HG03558 (cell line): ENCODE measurements around the gene MMP21.

Experiments used
- ATAC-seq: cut with Tn5 transposase; IDR thresholded peaks from one replicate; pipeline ENCODE4 v1.9.1; 2021; ENCODE audit warnings: moderate number of reproducible peaks; ENCODE audit not compliant: unreplicated experiment; ENCODE audit errors: extremely low read depth

Gene MMP21

GRCh38 chr10:125775491-125776106 lies at the start of gene MMP21:
Gene MMP21, minus strand, starts transcription at chr10:125775821. Its CDS starts 0 bp downstream, at chr10:125775821.
- ATAC-seq: no peak

- no peak for ATAC-seq
Observed at GRCh38 chr10:125824736-125825135, 49.1 kb upstream of the MMP21 start.

- ATAC-seq: no peak
Observed at GRCh38 chr10:125823663-125824251, 48.1 kb upstream of the MMP21 start.

- peak; percentile 57 for ATAC-seq
Observed at GRCh38 chr10:125822878-125823662, 47.4 kb upstream of the MMP21 start, which contains the start of the genes BCCIP and UROS. Gene BCCIP, plus strand, starts transcription at chr10:125823546. Its CDS starts 12 bp downstream, at chr10:125823558. Gene UROS, minus strand, starts transcription at chr10:125823258. Its CDS starts 6,759 bp downstream, at chr10:125816499.

- ATAC-seq: no peak
Observed at GRCh38 chr10:125820701-125821100, 45.1 kb upstream of the MMP21 start.

GRCh38 chr10:125817337-125817946 lies 41.8 kb upstream of the MMP21 start:
- no peak for ATAC-seq

GRCh38 chr10:125816548-125816947 lies 40.9 kb upstream of the MMP21 start:
- no peak for ATAC-seq

GRCh38 chr10:125815764-125816163 lies 40.1 kb upstream of the MMP21 start:
- no peak for ATAC-seq

GRCh38 chr10:125812128-125812750 lies 36.6 kb upstream of the MMP21 start:
- ATAC-seq: no peak

GRCh38 chr10:125811251-125811650 lies 35.6 kb upstream of the MMP21 start:
- ATAC-seq: no peak

GRCh38 chr10:125808047-125808446 lies 32.4 kb upstream of the MMP21 start:
- no peak for ATAC-seq

- ATAC-seq: no peak
Observed at GRCh38 chr10:125802739-125803138, 27.1 kb upstream of the MMP21 start.

- ATAC-seq: no peak
Observed at GRCh38 chr10:125802131-125802530, 26.5 kb upstream of the MMP21 start.

- no peak for ATAC-seq
Observed at GRCh38 chr10:125801574-125801973, 26.0 kb upstream of the MMP21 start.

GRCh38 chr10:125799451-125800182 lies 24.0 kb upstream of the MMP21 start:
- no peak for ATAC-seq

- no peak for ATAC-seq
Observed at GRCh38 chr10:125797994-125798662, 22.5 kb upstream of the MMP21 start.

GRCh38 chr10:125797424-125797823 lies 21.8 kb upstream of the MMP21 start:
- no peak for ATAC-seq

- ATAC-seq: no peak
Observed at GRCh38 chr10:125795637-125796190, 20.1 kb upstream of the MMP21 start.

GRCh38 chr10:125795128-125795527 lies 19.5 kb upstream of the MMP21 start:
- ATAC-seq: no peak
